PC-9 (cell line): ENCODE data around the gene DISC1. TPM values are rescaled to one million over a fixed set of nuclear protein-coding genes. Genes with fewer than 3 reads are reported as not detected.
"Not testable (repeated sequence)": the region's sequence is repeated elsewhere in the genome, so short reads cannot be mapped to it uniquely, and the experiment has no call there.

Source experiments
- BruUV-seq: library from RNA; stranded (reverse); fragments of 400-500 nt; replicated peaks from 2 replicates; lab custom pipeline; 2021; lab: Mats Ljungman, UMichigan
- CTCF ChIA-PET: fragments of 300-600 bp; sonication (Branson Sonifier 250); formaldehyde crosslinking; loops from one replicate; lab custom pipeline; 2022; ENCODE audit warnings: antibody characterized with exemption; lab: Charles Lee
- POLR2A ChIA-PET: fragments of 300-600 bp; sonication (Branson Sonifier 250); formaldehyde crosslinking; loops from one replicate; lab custom pipeline; 2022; ENCODE audit warnings: antibody characterized with exemption; ENCODE audit not compliant: unreplicated experiment; lab: Charles Lee
- DNase-seq, 2 experiments: peaks; one replicate each; pipeline versions ENCODE4 v3.0.0 to v3.0.0-alpha.2; 2015 to 2022; ENCODE audit warnings: mixed read lengths in 1 of 2
- H2AFZ ChIP-seq: fragments of 200-600 bp; sonication (generic); 2 replicates; pipeline ENCODE4 v1.8.1; 2017; ENCODE audit warnings: antibody characterized with exemption
- H3F3A ChIP-seq: fragments of 200-600 bp; sonication (generic); 2 replicates; pipeline ENCODE4 v1.8.1; 2017; ENCODE audit warnings: antibody characterized with exemption, mild to moderate bottlenecking, low read depth; ENCODE audit not compliant: insufficient read depth
- H3K27ac ChIP-seq: fragments of 200-600 bp; sonication (generic); 2 replicates; pipeline ENCODE4 v1.6.1; 2016; ENCODE audit warnings: mixed run types
- H3K27me3 ChIP-seq: fragments of 200-600 bp; sonication (generic); 2 replicates; pipeline ENCODE4 v1.6.1; 2016; ENCODE audit warnings: low read depth, mixed run types; ENCODE audit not compliant: insufficient read depth
- H3K36me3 ChIP-seq: fragments of 200-600 bp; sonication (generic); 2 replicates; pipeline ENCODE4 v1.6.1; 2016; ENCODE audit warnings: low read depth, mixed run types
- H3K4me1 ChIP-seq: fragments of 200-600 bp; sonication (generic); replicated peaks from 2 replicates; pipeline ENCODE4 v1.6.1; 2016; ENCODE audit warnings: mixed run types; ENCODE audit not compliant: insufficient read depth
- H3K4me2 ChIP-seq: fragments of 200-600 bp; sonication (generic); 2 replicates; pipeline ENCODE4 v1.6.1; 2017; ENCODE audit warnings: mixed run types
- H3K4me3 ChIP-seq: fragments of 200-600 bp; sonication (generic); 2 replicates; pipeline ENCODE4 v1.6.1; 2016; ENCODE audit warnings: mixed run types
- H3K79me2 ChIP-seq: fragments of 200-600 bp; sonication (generic); 2 replicates; pipeline ENCODE4 v1.6.1; 2017; ENCODE audit warnings: low read depth, mixed run types
- H3K9me2 ChIP-seq: fragments of 200-600 bp; sonication (generic); 2 replicates; pipeline ENCODE4 v1.8.1; 2017; ENCODE audit warnings: mild to moderate bottlenecking; ENCODE audit not compliant: insufficient read depth
- H3K9me3 ChIP-seq: fragments of 200-600 bp; sonication (generic); 2 replicates; pipeline ENCODE4 v1.8.1; 2016; ENCODE audit warnings: low read depth; ENCODE audit not compliant: insufficient read depth
- H4K20me1 ChIP-seq: fragments of 200-600 bp; sonication (generic); 2 replicates; pipeline ENCODE4 v1.8.1; 2017; ENCODE audit not compliant: insufficient read depth
- CTCF ChIP-seq: fragments of 200-600 bp; sonication (generic); conservative IDR thresholded peaks from 2 replicates; pipeline ENCODE4 v1.6.1; 2017; ENCODE audit warnings: mixed run types, antibody characterized with exemption, mild to moderate bottlenecking, moderate library complexity
- EZH2 ChIP-seq: fragments of 200-600 bp; sonication (generic); IDR thresholded peaks from 2 replicates; pipeline ENCODE4 v1.8.0; 2017; ENCODE audit warnings: antibody characterized with exemption, low read depth
- intact Hi-C: fragments of 100-400 bp; cut with micrococcal nuclease; formaldehyde crosslinking; loops from one replicate; pipeline ENCODE4 v1.10.0; 2022; ENCODE audit not compliant: unreplicated experiment
- total RNA-seq: library from RNA; stranded (reverse); gene quantifications from 2 replicates; pipeline ENCODE4 v1.2.3, GENCODE V29; 2021

The DISC1 gene
- total RNA-seq, 1 experiment from 2014 or later, result 7.4 TPM

- DNase-seq, H3K9me2 ChIP-seq, H3K9me3 ChIP-seq, H3K4me3 ChIP-seq, POLR2A ChIA-PET, BruUV-seq, intact Hi-C loops, H3K27ac ChIP-seq, H2AFZ ChIP-seq, H3K4me1 ChIP-seq, H4K20me1 ChIP-seq, H3K36me3 ChIP-seq, CTCF ChIA-PET, H3K27me3 ChIP-seq, H3F3A ChIP-seq, H3K79me2 ChIP-seq, H3K4me2 ChIP-seq: not testable (repeated sequence)
These were observed 25.2 kb downstream of the DISC1 start for GRCh38 chr1:231651621-231652260.

- Histone ChIP-seq H3K9me3 (no peaks in the 10 kb centered on the region), H4K20me1 (no peaks in the 10 kb centered on the region), H3K27ac (no peak overlapping the region), H3K4me1 (no peaks in the 10 kb centered on the region), H2AFZ (no peak overlapping the region), H3K79me2 (no peaks in the 10 kb centered on the region), H3K4me2 (no peak overlapping the region), H3K4me3 (no peak overlapping the region), H3K36me3 (no peaks in the 10 kb centered on the region), H3F3A (no peaks in the 10 kb centered on the region), H3K27me3 (no peaks in the 10 kb centered on the region), H3K9me2 (no peaks in the 10 kb centered on the region)
- intact Hi-C loops, result no loop called here
- POLR2A ChIA-PET, result no interaction called here
- BruUV-seq, result no TSS peak
- no peak for DNase-seq
- no peak for TF ChIP-seq CTCF
- TF ChIP-seq EZH2, result no peak
- CTCF ChIA-PET, result no interaction called here
These were observed 27.0 kb downstream of the DISC1 start for GRCh38 chr1:231653632-231654031.

GRCh38 chr1:231656741-231657140 is 30.2 kb downstream of the DISC1 start:
- DNase-seq, result no peak
- Histone ChIP-seq H3K36me3 (no peaks in the 10 kb centered on the region), H3K4me3 (no peak overlapping the region), H3F3A (no peaks in the 10 kb centered on the region), H3K9me3 (no peaks in the 10 kb centered on the region; the same call in 1 of the 2 replicates), H4K20me1 (no peaks in the 10 kb centered on the region), H3K79me2 (no peaks in the 10 kb centered on the region), H3K9me2 (no peaks in the 10 kb centered on the region), H3K4me2 (no peak overlapping the region), H3K27ac (no peak overlapping the region), H3K27me3 (no peaks in the 10 kb centered on the region), H3K4me1 (no peaks in the 10 kb centered on the region), H2AFZ (no peak overlapping the region)
- TF ChIP-seq EZH2 (no peak), CTCF (no peak)
- intact Hi-C loops, result no loop called here
- CTCF ChIA-PET, result no interaction called here
- BruUV-seq, result no TSS peak
- POLR2A ChIA-PET, result no interaction called here

- H4K20me1 ChIP-seq, H3K9me2 ChIP-seq, H3K4me1 ChIP-seq, H3K36me3 ChIP-seq, H3K4me3 ChIP-seq, H3K4me2 ChIP-seq, intact Hi-C loops, BruUV-seq, CTCF ChIA-PET, H3F3A ChIP-seq, DNase-seq, H3K27ac ChIP-seq, H3K27me3 ChIP-seq, H2AFZ ChIP-seq, H3K79me2 ChIP-seq, H3K9me3 ChIP-seq, POLR2A ChIA-PET: not testable (repeated sequence)
These were observed 31.6 kb downstream of the DISC1 start for GRCh38 chr1:231658223-231658622.
